ENCODE results near the gene ZKSCAN3.

DNA sequence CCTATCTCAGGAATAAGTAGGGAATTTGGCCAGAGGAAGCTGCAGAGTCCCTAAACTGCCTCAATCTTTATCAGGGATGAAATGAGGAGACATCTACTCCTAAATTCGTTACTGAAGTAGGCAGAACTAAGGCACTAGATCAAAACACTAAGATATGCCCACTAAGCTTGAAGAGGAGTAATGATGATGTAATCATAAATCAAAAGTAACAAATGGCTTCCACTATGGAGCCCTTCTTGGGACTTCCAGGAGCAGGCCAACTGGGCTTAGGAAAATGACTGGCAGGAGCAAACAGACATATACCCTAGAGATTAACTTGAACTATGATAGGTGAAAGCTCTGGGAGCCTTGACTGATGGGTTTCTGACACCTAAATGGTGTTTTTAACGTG, 34.4 kb downstream of the ZKSCAN3 start:
- TF ChIP-seq, protein P1, sequence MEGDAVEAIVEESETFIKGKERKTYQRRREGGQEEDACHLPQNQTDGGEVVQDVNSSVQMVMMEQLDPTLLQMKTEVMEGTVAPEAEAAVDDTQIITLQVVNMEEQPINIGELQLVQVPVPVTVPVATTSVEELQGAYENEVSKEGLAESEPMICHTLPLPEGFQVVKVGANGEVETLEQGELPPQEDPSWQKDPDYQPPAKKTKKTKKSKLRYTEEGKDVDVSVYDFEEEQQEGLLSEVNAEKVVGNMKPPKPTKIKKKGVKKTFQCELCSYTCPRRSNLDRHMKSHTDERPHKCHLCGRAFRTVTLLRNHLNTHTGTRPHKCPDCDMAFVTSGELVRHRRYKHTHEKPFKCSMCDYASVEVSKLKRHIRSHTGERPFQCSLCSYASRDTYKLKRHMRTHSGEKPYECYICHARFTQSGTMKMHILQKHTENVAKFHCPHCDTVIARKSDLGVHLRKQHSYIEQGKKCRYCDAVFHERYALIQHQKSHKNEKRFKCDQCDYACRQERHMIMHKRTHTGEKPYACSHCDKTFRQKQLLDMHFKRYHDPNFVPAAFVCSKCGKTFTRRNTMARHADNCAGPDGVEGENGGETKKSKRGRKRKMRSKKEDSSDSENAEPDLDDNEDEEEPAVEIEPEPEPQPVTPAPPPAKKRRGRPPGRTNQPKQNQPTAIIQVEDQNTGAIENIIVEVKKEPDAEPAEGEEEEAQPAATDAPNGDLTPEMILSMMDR (conservative IDR thresholded peaks at IDR 0.05; ENCODE audit: low read depth in 2 of 2), result no peak
- no peak for TF ChIP-seq STAT1 (IDR thresholded peaks at IDR 0.05; ENCODE audit: unreplicated experiment)
- TF ChIP-seq CREB1 (CRISPR knock-in tag; IDR thresholded peaks at IDR 0.05; ENCODE audit: low read depth), result no peak
- TF ChIP-seq POLR2AphosphoS5 (IDR thresholded peaks at IDR 0.05; ENCODE audit: low read depth), result no peak
- TF ChIP-seq EZH2phosphoT487 (IDR thresholded peaks at IDR 0.05; ENCODE audit: unreplicated experiment), result no peak
- TF ChIP-seq EZH2 (IDR thresholded peaks at IDR 0.05; ENCODE audit: low read depth, unreplicated experiment), result no peak
- TF ChIP-seq, protein P2, sequence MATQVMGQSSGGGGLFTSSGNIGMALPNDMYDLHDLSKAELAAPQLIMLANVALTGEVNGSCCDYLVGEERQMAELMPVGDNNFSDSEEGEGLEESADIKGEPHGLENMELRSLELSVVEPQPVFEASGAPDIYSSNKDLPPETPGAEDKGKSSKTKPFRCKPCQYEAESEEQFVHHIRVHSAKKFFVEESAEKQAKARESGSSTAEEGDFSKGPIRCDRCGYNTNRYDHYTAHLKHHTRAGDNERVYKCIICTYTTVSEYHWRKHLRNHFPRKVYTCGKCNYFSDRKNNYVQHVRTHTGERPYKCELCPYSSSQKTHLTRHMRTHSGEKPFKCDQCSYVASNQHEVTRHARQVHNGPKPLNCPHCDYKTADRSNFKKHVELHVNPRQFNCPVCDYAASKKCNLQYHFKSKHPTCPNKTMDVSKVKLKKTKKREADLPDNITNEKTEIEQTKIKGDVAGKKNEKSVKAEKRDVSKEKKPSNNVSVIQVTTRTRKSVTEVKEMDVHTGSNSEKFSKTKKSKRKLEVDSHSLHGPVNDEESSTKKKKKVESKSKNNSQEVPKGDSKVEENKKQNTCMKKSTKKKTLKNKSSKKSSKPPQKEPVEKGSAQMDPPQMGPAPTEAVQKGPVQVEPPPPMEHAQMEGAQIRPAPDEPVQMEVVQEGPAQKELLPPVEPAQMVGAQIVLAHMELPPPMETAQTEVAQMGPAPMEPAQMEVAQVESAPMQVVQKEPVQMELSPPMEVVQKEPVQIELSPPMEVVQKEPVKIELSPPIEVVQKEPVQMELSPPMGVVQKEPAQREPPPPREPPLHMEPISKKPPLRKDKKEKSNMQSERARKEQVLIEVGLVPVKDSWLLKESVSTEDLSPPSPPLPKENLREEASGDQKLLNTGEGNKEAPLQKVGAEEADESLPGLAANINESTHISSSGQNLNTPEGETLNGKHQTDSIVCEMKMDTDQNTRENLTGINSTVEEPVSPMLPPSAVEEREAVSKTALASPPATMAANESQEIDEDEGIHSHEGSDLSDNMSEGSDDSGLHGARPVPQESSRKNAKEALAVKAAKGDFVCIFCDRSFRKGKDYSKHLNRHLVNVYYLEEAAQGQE (IDR thresholded peaks at IDR 0.05; ENCODE audit: unreplicated experiment), result no peak
- TF ChIP-seq JUNB (IDR thresholded peaks at IDR 0.05; ENCODE audit: unreplicated experiment), result no peak
- no peak for TF ChIP-seq ZNF331 (CRISPR knock-in tag; IDR thresholded peaks at IDR 0.05; ENCODE audit: low read depth)
- TF ChIP-seq, protein P3, sequence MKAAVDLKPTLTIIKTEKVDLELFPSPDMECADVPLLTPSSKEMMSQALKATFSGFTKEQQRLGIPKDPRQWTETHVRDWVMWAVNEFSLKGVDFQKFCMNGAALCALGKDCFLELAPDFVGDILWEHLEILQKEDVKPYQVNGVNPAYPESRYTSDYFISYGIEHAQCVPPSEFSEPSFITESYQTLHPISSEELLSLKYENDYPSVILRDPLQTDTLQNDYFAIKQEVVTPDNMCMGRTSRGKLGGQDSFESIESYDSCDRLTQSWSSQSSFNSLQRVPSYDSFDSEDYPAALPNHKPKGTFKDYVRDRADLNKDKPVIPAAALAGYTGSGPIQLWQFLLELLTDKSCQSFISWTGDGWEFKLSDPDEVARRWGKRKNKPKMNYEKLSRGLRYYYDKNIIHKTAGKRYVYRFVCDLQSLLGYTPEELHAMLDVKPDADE (IDR thresholded peaks at IDR 0.05), result no peak
